Large intestine (tissue), 3 donors: ENCODE results near the gene DIP2B. TPM values are rescaled to one million over a fixed set of nuclear protein-coding genes. Genes with fewer than 3 reads are reported as not detected.
A peak's percentile ranks its signal among the peaks of the same experiment; 100 is the strongest.
"Not testable (repeated sequence)": the region's sequence is repeated elsewhere in the genome, so short reads cannot be mapped to it uniquely, and the experiment has no call there.

ENCODE experiments used
- DNase-seq, 2 donors: peaks; one replicate each; pipeline versions ENCODE4 v3.0.0 to v3.0.0-alpha.2; 2013
- H3K27ac ChIP-seq: one replicate; pipeline ENCODE4 v1.5.1; 2013; ENCODE audit warnings: low read length
- H3K27me3 ChIP-seq: 2 replicates; pipeline ENCODE4 v1.6.1; 2013; ENCODE audit warnings: low read length; ENCODE audit not compliant: control insufficient read depth, insufficient read depth
- H3K36me3 ChIP-seq: 2 replicates; pipeline ENCODE4 v1.6.1; 2013; ENCODE audit warnings: low read length; ENCODE audit not compliant: control insufficient read depth, insufficient read depth
- H3K4me1 ChIP-seq: one replicate; pipeline ENCODE4 v1.6.1; 2013; ENCODE audit warnings: low read length; ENCODE audit not compliant: control insufficient read depth, insufficient read depth
- H3K4me3 ChIP-seq: one replicate; pipeline ENCODE4 v1.5.1; 2013; ENCODE audit warnings: low read length
- H3K9me3 ChIP-seq: one replicate; pipeline ENCODE4 v1.6.1; 2013; ENCODE audit warnings: mild to moderate bottlenecking, low read depth, low read length, moderate library complexity; ENCODE audit not compliant: control insufficient read depth
- WGBS: methylation state at CpG from one replicate; pipeline ENCODE4 v1.1.5; 2013; ENCODE audit warnings: low lambda C conversion rate; ENCODE audit not compliant: insufficient coverage; 5-methylcytosine and 5-hydroxymethylcytosine counted together
- polyA plus RNA-seq: library from polyadenylated mRNA; unstranded; fragments of 120-200 nt; gene quantifications from one replicate; pipeline ENCODE4 v1.2.1, GENCODE V29; 2013

DIP2B gene
- polyA plus RNA-seq, 1 donor, result 18.2 TPM

GRCh38 chr12:50536831-50537537, 32.2 kb downstream of the DIP2B start:
- Histone ChIP-seq H3K27ac (no peak overlapping the region), H3K27me3 (no peaks in the 10 kb centered on the region), H3K36me3 (no peaks in the 10 kb centered on the region), H3K4me1 (peaks cover 21% of the 10 kb centered on the region), H3K4me3 (no peak overlapping the region), H3K9me3 (no peaks in the 10 kb centered on the region)
- no peak for DNase-seq
- 79% methylated on average over 3 of the region's 4 CpGs for WGBS

- no CpG with 5 or more reads among the region's 1 CpG for WGBS
- Histone ChIP-seq H3K27me3 (no peaks in the 10 kb centered on the region), H3K4me1 (peaks cover 19% of the 10 kb centered on the region), H3K9me3 (no peaks in the 10 kb centered on the region), H3K4me3 (no peak overlapping the region), H3K27ac (no peak overlapping the region), H3K36me3 (no peaks in the 10 kb centered on the region)
- no peak for DNase-seq
These were observed 32.7 kb downstream of the DIP2B start for GRCh38 chr12:50537538-50537919.

- H3K27me3 ChIP-seq, result no peaks in the 10 kb centered on the region
- H3K36me3 ChIP-seq, result no peaks in the 10 kb centered on the region
- peaks cover 16% of the 10 kb centered on the region for H3K4me1 ChIP-seq
- H3K4me3 ChIP-seq, result no peak overlapping the region
- no peaks in the 10 kb centered on the region for H3K9me3 ChIP-seq
- no peak for DNase-seq
- H3K27ac ChIP-seq, result no peak overlapping the region
- WGBS, result 90% methylated on average over 2 of the region's 3 CpGs
These were observed 33.4 kb downstream of the DIP2B start for GRCh38 chr12:50538182-50538581.

- Histone ChIP-seq H3K27ac (no peak overlapping the region), H3K9me3 (no peaks in the 10 kb centered on the region), H3K27me3 (no peaks in the 10 kb centered on the region), H3K4me1 (peaks cover 10% of the 10 kb centered on the region), H3K4me3 (no peak overlapping the region), H3K36me3 (no peaks in the 10 kb centered on the region)
- DNase-seq, result no peak
These were observed 36.4 kb downstream of the DIP2B start for GRCh38 chr12:50541139-50541538.

GRCh38 chr12:50542448-50542847, 37.7 kb downstream of the DIP2B start:
- Histone ChIP-seq H3K9me3 (no peaks in the 10 kb centered on the region), H3K4me3 (no peak overlapping the region), H3K27ac (no peak overlapping the region), H3K4me1 (peaks cover 7% of the 10 kb centered on the region), H3K36me3 (no peaks in the 10 kb centered on the region), H3K27me3 (no peaks in the 10 kb centered on the region)
- peak in 1 of 2 donors; percentile 57 for DNase-seq
- WGBS, result 67% methylated on average over 1 of the region's 1 CpG

- peaks cover 12% of the 10 kb centered on the region for H3K4me1 ChIP-seq
- not testable (repeated sequence) for H3K27ac ChIP-seq, H3K27me3 ChIP-seq, H3K36me3 ChIP-seq, DNase-seq, H3K4me3 ChIP-seq, H3K9me3 ChIP-seq
- WGBS, result no CpG with 5 or more reads among the region's 11 CpGs
These were observed 38.4 kb downstream of the DIP2B start for GRCh38 chr12:50543188-50543587.

GRCh38 chr12:50545213-50545612, 40.4 kb downstream of the DIP2B start:
- Histone ChIP-seq H3K4me3 (no peak overlapping the region), H3K36me3 (no peaks in the 10 kb centered on the region), H3K27ac (no peak overlapping the region), H3K4me1 (peaks cover 25% of the 10 kb centered on the region), H3K27me3 (no peaks in the 10 kb centered on the region), H3K9me3 (no peaks in the 10 kb centered on the region)
- WGBS, result no CpG with 5 or more reads among the region's 5 CpGs
- DNase-seq, result no peak

GRCh38 chr12:50545786-50546185, 41.0 kb downstream of the DIP2B start:
- Histone ChIP-seq H3K36me3 (no peaks in the 10 kb centered on the region), H3K9me3 (no peaks in the 10 kb centered on the region), H3K4me3 (no peak overlapping the region), H3K27ac (no peak overlapping the region), H3K27me3 (no peaks in the 10 kb centered on the region), H3K4me1 (peaks cover 25% of the 10 kb centered on the region)
- DNase-seq, result peak in 1 of 2 donors; percentile 20
- WGBS, result no CpG with 5 or more reads among the region's 5 CpGs

GRCh38 chr12:50546441-50547318, 41.9 kb downstream of the DIP2B start:
- Histone ChIP-seq H3K27ac (no peak overlapping the region), H3K27me3 (no peaks in the 10 kb centered on the region), H3K36me3 (no peaks in the 10 kb centered on the region), H3K4me3 (no peak overlapping the region), H3K9me3 (no peaks in the 10 kb centered on the region), H3K4me1 (peaks cover 25% of the 10 kb centered on the region)
- DNase-seq, result peak in 1 of 2 donors; percentile 12
- 42% methylated on average over 3 of the region's 6 CpGs for WGBS

- 100% methylated on average over 1 of the region's 2 CpGs for WGBS
- Histone ChIP-seq H3K36me3 (no peaks in the 10 kb centered on the region), H3K27ac (no peak overlapping the region), H3K4me1 (peaks cover 21% of the 10 kb centered on the region), H3K27me3 (no peaks in the 10 kb centered on the region), H3K9me3 (no peaks in the 10 kb centered on the region), H3K4me3 (no peak overlapping the region)
- DNase-seq, result no peak
These were observed 43.0 kb downstream of the DIP2B start for GRCh38 chr12:50547742-50548141.
